NCI-H1930 (cell line): ENCODE results near the gene GALNT4.
A peak's percentile ranks its signal among the peaks of the same experiment; 100 is the strongest.

Experiments used
- DNase-seq, 2 experiments: peaks; one replicate each; lab custom pipeline; 2025; lab: John Stamatoyannopoulos, UW

The GALNT4 gene

GRCh38 chr12:89524541-89525304 lies at the start of gene GALNT4:
GALNT4 (minus strand) TSS chr12:89524796; CDS start chr12:89524549, 247 bp downstream.
- no peak for DNase-seq

GRCh38 chr12:89573051-89573810 lies 48.6 kb upstream of the GALNT4 start:
- DNase-seq, result no peak

- DNase-seq, result no peak
Observed at GRCh38 chr12:89571491-89572195, 47.0 kb upstream of the GALNT4 start.

- DNase-seq, result no peak
Observed at GRCh38 chr12:89568484-89568883, 43.9 kb upstream of the GALNT4 start.

GRCh38 chr12:89567691-89568239 lies 43.2 kb upstream of the GALNT4 start:
- DNase-seq, result no peak

- DNase-seq, result no peak
Observed at GRCh38 chr12:89566615-89567014, 42.0 kb upstream of the GALNT4 start.

GRCh38 chr12:89565002-89565401 lies 40.4 kb upstream of the GALNT4 start:
- DNase-seq, result no peak

- DNase-seq, result no peak
Observed at GRCh38 chr12:89559753-89560152, 35.2 kb upstream of the GALNT4 start.

- no peak for DNase-seq
Observed at GRCh38 chr12:89556976-89557375, 32.4 kb upstream of the GALNT4 start.

- no peak for DNase-seq
Observed at GRCh38 chr12:89552376-89552775, 27.8 kb upstream of the GALNT4 start.

- DNase-seq, result no peak
Observed at GRCh38 chr12:89551747-89552146, 27.2 kb upstream of the GALNT4 start.

- no peak for DNase-seq
Observed at GRCh38 chr12:89547101-89547500, 22.5 kb upstream of the GALNT4 start.

- DNase-seq, result no peak
Observed at GRCh38 chr12:89546151-89546550, 21.6 kb upstream of the GALNT4 start.

- no peak for DNase-seq
Observed at GRCh38 chr12:89544681-89545184, 20.1 kb upstream of the GALNT4 start.

GRCh38 chr12:89544022-89544421 lies 19.4 kb upstream of the GALNT4 start:
- DNase-seq, result no peak

- DNase-seq, result peak; percentile 22 to 40
Observed at GRCh38 chr12:89542912-89543592, 18.5 kb upstream of the GALNT4 start.

GRCh38 chr12:89542236-89542635 lies 17.6 kb upstream of the GALNT4 start:
- DNase-seq, result no peak

- DNase-seq, result no peak
Observed at GRCh38 chr12:89540586-89540985, 16.0 kb upstream of the GALNT4 start.

GRCh38 chr12:89539426-89540223 lies 15.0 kb upstream of the GALNT4 start:
- DNase-seq, result no peak

GRCh38 chr12:89538897-89539296 lies 14.3 kb upstream of the GALNT4 start:
- DNase-seq, result no peak

- no peak for DNase-seq
Observed at GRCh38 chr12:89537389-89537788, 12.8 kb upstream of the GALNT4 start.
